HCT116 (cell line): ENCODE measurements around the gene IFT20. TPM values are rescaled to one million over a fixed set of nuclear protein-coding genes. Genes with fewer than 3 reads are reported as not detected.

Experiments
- ATAC-seq: fragments of 200-7000 bp; cut with Tn5 transposase; 2 replicates; pipeline ENCODE4 v1.9.1; 2020; ENCODE audit warnings: mild to moderate bottlenecking, moderate library complexity
- BruUV-seq: library from RNA; stranded (reverse); fragments of 400-500 nt; replicated peaks from 2 replicates; lab custom pipeline; 2021; lab: Mats Ljungman, UMichigan
- CTCF ChIA-PET: fragments of 300-600 bp; sonication (Branson Sonifier 250); formaldehyde crosslinking; loops from one replicate; lab custom pipeline; 2021; ENCODE audit warnings: antibody characterized with exemption; lab: Charles Lee
- POLR2A ChIA-PET: fragments of 300-600, 350-600 bp; sonication (Branson Sonifier 250); formaldehyde crosslinking; loops from one replicate; lab custom pipeline; 2021; ENCODE audit warnings: antibody characterized with exemption; lab: Charles Lee
- RAD21 ChIA-PET, 2 experiments: fragments of 300-600 bp; sonication (Branson Sonifier 250); formaldehyde crosslinking; loops; one replicate each; lab custom pipeline; 2023; ENCODE audit warnings: low total read pairs in 2 of 2; ENCODE audit not compliant: uncharacterized antibody in 2 of 2, unreplicated experiment in 2 of 2, low non-redundant PET in 1 of 2; lab: Charles Lee
- DNase-seq: peaks from one replicate; pipeline ENCODE4 v3.0.0-alpha.2; 2010; ENCODE audit warnings: low read depth, low spot score
- H2AFZ ChIP-seq: fragments of 200-600 bp; shearing (Covaris generic), sonication (generic); 2 replicates; pipeline ENCODE4 v1.6.1; 2017; ENCODE audit warnings: low read depth, mixed run types, mixed read lengths, antibody characterized with exemption, low read length; ENCODE audit not compliant: poor library complexity, severe bottlenecking
- H3K27ac ChIP-seq: 2 replicates; pipeline ENCODE4 v1.5.1; 2012; ENCODE audit warnings: low read depth, low read length
- H3K27me3 ChIP-seq: fragments of 200-600 bp; sonication (generic); 2 replicates; pipeline ENCODE4 v1.6.1; 2016; ENCODE audit warnings: mixed run types, low read length, mixed read lengths; ENCODE audit not compliant: insufficient read depth
- H3K36me3 ChIP-seq, 2 experiments: fragments of 200-500 bp in 1 of 2; fragments of 200-600 bp in 1 of 2; sonication (Bioruptor generic) in 1 of 2; sonication (generic) in 1 of 2; 2 replicates each; pipeline versions ENCODE4 v1.5.1 to v1.6.1; 2014 to 2016; ENCODE audit warnings: low read length in 2 of 2, inconsistent platforms in 1 of 2, mixed read lengths in 1 of 2, mixed run types in 1 of 2; ENCODE audit not compliant: insufficient read depth in 2 of 2, control insufficient read depth in 1 of 2
- H3K4me1 ChIP-seq, 2 experiments: fragments of 200-600 bp in 1 of 2; sonication (generic) in 1 of 2; 2 replicates each; pipeline versions ENCODE4 v1.5.1 to v1.6.1; 2012 to 2017; ENCODE audit warnings: low read length in 2 of 2, inconsistent platforms in 1 of 2, mild to moderate bottlenecking in 1 of 2, mixed read lengths in 1 of 2, mixed run types in 1 of 2, moderate library complexity in 1 of 2; ENCODE audit not compliant: insufficient read depth in 2 of 2, control insufficient read depth in 1 of 2
- H3K4me2 ChIP-seq: fragments of 200-600 bp; sonication (generic); 2 replicates; pipeline ENCODE4 v1.6.1; 2017; ENCODE audit warnings: mixed run types, low read length, mixed read lengths
- H3K4me3 ChIP-seq, 2 experiments: fragments of 200-600 bp in 1 of 2; sonication (generic) in 1 of 2; replicated peaks in 1 of 2; 2 replicates each; pipeline ENCODE4 v1.5.1; 2011 to 2016; ENCODE audit warnings: low read length in 2 of 2, control low read depth in 1 of 2, low read depth in 1 of 2, mild to moderate bottlenecking in 1 of 2, mixed read lengths in 1 of 2, mixed run types in 1 of 2
- H3K79me2 ChIP-seq: fragments of 200-600 bp; sonication (generic); 2 replicates; pipeline ENCODE4 v1.6.1; 2017; ENCODE audit warnings: mild to moderate bottlenecking, mixed run types, low read length, moderate library complexity, mixed read lengths; ENCODE audit not compliant: insufficient read depth
- H3K9ac ChIP-seq: fragments of 200-600 bp; sonication (generic); 2 replicates; pipeline ENCODE4 v1.6.1; 2016; ENCODE audit warnings: low read length, mixed read lengths
- H3K9me2 ChIP-seq: fragments of 200-600 bp; sonication (generic), shearing (Covaris generic); 2 replicates; pipeline ENCODE4 v1.6.1; 2017; ENCODE audit warnings: mixed run types, mild to moderate bottlenecking, moderate library complexity; ENCODE audit not compliant: insufficient read depth
- H3K9me3 ChIP-seq, 2 experiments: fragments of 200-500 bp in 1 of 2; fragments of 200-600 bp in 1 of 2; sonication (Bioruptor generic) in 1 of 2; sonication (generic) in 1 of 2; 2 replicates each; pipeline ENCODE4 v1.6.1; 2014 to 2017; ENCODE audit warnings: low read length in 2 of 2, mixed read lengths in 2 of 2, inconsistent platforms in 1 of 2, low read depth in 1 of 2, mild to moderate bottlenecking in 1 of 2, mixed run types in 1 of 2, moderate library complexity in 1 of 2; ENCODE audit not compliant: control insufficient read depth in 1 of 2, insufficient read depth in 1 of 2
- H4K20me1 ChIP-seq: fragments of 200-600 bp; sonication (generic), shearing (Covaris generic); 2 replicates; pipeline ENCODE4 v1.6.1; 2017; ENCODE audit warnings: mixed run types, mild to moderate bottlenecking, moderate library complexity; ENCODE audit not compliant: insufficient read depth
- CEBPB ChIP-seq: IDR thresholded peaks from 2 replicates; pipeline ENCODE4 v1.6.1; 2012; ENCODE audit warnings: low read depth
- SP1 ChIP-seq: IDR thresholded peaks from 2 replicates; pipeline ENCODE4 v1.6.1; 2012; ENCODE audit warnings: low read depth
- ZFX ChIP-seq: fragments of 450-650 bp; IDR thresholded peaks from 2 replicates; pipeline ENCODE4 v1.6.1; 2017
- intact Hi-C: fragments of 100-400 bp; cut with micrococcal nuclease; formaldehyde crosslinking; loops from 2 replicates; pipeline ENCODE4 v1.10.0; 2022
- total RNA-seq: library from RNA; stranded (reverse); gene quantifications from one replicate; pipeline ENCODE4 v1.2.1, GENCODE V29; 2021; ENCODE audit not compliant: unreplicated experiment

Gene IFT20
- total RNA-seq, 1 experiment from 2014 or later: 21.7 TPM

DNA sequence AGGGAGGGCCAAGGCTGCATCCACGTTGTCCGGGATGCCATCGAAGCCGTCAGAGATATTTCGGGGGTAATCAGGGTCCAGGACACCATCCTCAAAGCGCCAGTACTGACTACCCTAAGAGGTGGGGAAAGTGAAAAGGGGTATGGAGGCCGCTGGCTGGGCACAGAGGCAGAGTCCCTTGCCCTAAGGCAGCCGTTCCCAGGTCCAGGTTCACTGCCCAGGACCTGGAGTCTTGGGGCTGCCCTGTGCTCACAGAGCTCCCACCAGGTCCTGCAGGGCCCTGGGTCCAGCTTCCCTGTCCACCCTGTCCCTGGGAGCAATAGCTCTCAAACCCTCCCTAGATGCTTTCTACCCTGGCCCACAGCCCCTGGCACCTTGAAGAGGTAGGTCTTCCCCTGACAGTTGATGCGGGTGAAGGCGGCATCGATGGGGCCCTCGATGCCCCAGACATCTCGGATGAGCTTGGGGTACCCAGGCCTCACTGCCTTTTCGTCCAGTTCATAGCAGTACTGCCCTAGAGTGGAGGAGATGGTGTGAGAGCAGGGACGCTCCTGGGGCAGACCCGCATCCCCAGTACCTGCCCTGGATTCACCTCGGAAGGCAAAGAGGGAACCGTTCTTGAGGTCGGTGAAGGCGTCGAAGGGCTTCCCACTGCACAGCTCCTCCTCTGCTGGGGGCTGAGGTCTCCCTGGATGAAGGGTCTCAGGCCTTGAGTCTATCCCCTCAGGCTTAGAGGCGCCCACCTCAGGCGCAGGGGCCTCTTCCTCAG lies 33.8 kb upstream of the IFT20 start:
- H3K4me3 ChIP-seq: no peak overlapping the region
- H3K9me3 ChIP-seq: no peaks in the 10 kb centered on the region
- H3K79me2 ChIP-seq: no peaks in the 10 kb centered on the region
- H3K9ac ChIP-seq: no peak overlapping the region
- H3K4me2 ChIP-seq: no peak overlapping the region
- no peaks in the 10 kb centered on the region for H3K36me3 ChIP-seq
- peaks cover 11 to 20% of the 10 kb centered on the region in 2 experiments; a peak in 3 of 4 replicates for H3K4me1 ChIP-seq
- ChIA-PET CTCF (no interaction called here), POLR2A (interaction anchor here (1.0 kb wide), 1 partner anchor 11 kb away, joined by 3 read pairs; the partner anchor contains the start of gene POLDIP2), RAD21 (no interaction called here)
- DNase-seq (no peak), ATAC-seq (no peak)
- H3K27me3 ChIP-seq: no peaks in the 10 kb centered on the region
- intact Hi-C loops: no loop called here
- H4K20me1 ChIP-seq: no peaks in the 10 kb centered on the region
- TF ChIP-seq CEBPB: no peak
- BruUV-seq: no TSS peak
- no peak overlapping the region for H2AFZ ChIP-seq
- no peak overlapping the region for H3K27ac ChIP-seq
- H3K9me2 ChIP-seq: no peaks in the 10 kb centered on the region

DNA sequence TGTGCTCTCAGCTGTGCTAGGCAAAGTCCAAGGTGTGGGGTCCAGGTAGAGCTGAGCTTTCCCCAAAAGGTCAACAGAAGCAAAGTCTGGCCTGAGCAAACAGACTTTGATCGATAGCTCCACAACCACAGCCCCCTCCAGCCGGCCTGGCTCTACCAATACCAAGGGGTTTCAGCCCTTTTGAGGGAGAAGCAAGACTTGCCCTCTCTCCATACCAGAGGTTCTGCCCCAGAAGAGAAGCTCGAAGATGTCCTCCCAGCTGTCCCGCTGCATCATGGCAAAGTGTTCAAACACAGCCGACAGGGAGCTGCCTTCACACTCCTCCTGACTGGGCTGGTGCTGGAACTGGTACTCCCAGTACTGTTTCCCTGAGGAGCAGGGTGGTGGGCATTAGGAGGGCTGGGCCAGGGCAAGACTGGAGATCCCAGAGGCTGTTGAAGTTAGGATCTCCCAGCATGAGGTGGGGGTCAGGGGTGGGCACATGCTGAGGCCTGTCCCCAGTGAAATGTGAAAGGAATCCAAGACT lies 33.1 kb upstream of the IFT20 start:
- ChIA-PET RAD21 (no interaction called here), CTCF (no interaction called here), POLR2A (interaction anchor here (1.0 kb wide), 1 partner anchor 11 kb away, joined by 3 read pairs; the partner anchor contains the start of gene POLDIP2)
- no TSS peak for BruUV-seq
- no peak for DNase-seq
- TF ChIP-seq ZFX (no peak), SP1 (no peak)
- Histone ChIP-seq H3K9me2 (no peaks in the 10 kb centered on the region), H3K27ac (no peak overlapping the region), H3K27me3 (no peaks in the 10 kb centered on the region), H3K4me1 (peaks cover 11 to 20% of the 10 kb centered on the region in 2 experiments; a peak in 3 of 4 replicates), H2AFZ (no peak overlapping the region), H3K4me2 (no peak overlapping the region), H3K79me2 (no peaks in the 10 kb centered on the region), H3K4me3 (no peak overlapping the region), H3K9me3 (no peaks in the 10 kb centered on the region), H3K36me3 (no peaks in the 10 kb centered on the region), H3K9ac (no peak overlapping the region), H4K20me1 (no peaks in the 10 kb centered on the region)
- no peak for ATAC-seq
- intact Hi-C loops: no loop called here
